Measurements from ENCODE around the gene ZNF784. TPM values are rescaled to one million over a fixed set of nuclear protein-coding genes. Genes with fewer than 3 reads are reported as not detected.

ZNF784 gene
- polyA plus RNA-seq, 1 experiment, result 1.9 TPM

DNA sequence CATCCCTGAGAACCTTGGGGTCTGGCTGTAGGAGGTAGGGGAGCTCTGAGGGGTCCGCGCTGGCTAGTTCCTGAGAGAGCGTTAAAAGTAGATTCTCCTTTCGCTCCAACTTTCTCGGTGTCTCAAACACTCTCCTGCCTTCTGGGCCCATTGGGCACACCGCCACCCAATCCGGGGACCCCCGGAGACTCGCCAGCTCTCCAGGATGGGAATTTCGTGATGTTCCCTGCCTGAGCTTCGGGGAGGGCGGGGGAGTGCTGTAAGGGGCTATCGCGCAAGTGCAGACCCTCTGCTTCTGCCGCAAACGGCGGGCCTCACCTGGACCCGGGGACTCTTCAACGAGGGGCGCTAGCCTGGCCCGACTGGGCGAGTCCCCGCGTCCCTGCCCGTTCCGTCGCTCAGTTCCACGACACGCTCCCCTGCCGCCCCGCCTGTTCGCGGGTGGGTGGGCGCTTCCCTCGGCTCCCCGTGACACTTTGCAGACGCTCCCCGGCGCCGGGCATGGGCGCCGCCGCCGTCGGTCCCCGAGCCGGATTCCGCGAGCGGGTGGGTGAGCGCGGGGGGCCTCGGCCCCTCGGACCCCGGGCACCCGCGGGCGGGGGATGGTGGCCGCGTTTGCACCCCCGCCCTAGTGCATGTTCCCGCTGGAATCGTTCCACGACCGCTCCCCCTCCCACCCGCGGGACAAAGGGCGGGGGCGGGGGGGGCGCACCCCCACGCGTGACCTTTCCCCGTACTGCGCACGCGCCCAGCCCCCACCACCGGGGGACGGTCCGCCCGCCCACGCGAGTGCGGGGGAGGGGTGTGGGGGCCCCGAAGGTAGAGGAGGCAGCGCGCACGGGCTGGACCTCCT lies 23.6 kb upstream of the ZNF784 start, which contains the start of gene CCDC106:
Gene CCDC106, plus strand, starts transcription at position 481 of the 853 bp plus-strand sequence. CDS start 835 bp downstream, outside the sequence.
- CTCF ChIA-PET, result interaction anchor here (1.0 to 1.5 kb wide), 3 partner anchors 9 to 17 kb away, joined by 4 to 8 read pairs (median 6); no protein-coding TSS in a partner anchor
- H3K27me3 ChIP-seq (ENCODE audit: control insufficient read depth, insufficient read depth, low read length), result no peaks in the 10 kb centered on the region
- peak within 1 kb of the TSS; percentile 31 for H3K27ac ChIP-seq (ENCODE audit: low read depth, low read length)
- no peak for DNase-seq (ENCODE audit: low read depth, low spot score)
- H3K4me3 ChIP-seq (ENCODE audit: low read depth, low read length), result peak within 1 kb of the TSS; percentile 79
- H3K9me3 ChIP-seq (ENCODE audit: control insufficient read depth, insufficient read depth, low read length), result no peaks in the 10 kb centered on the region; the same call in 1 of the 2 replicates
- TF ChIP-seq CTCF (IDR thresholded peaks at IDR 0.05; ENCODE audit: low read depth, low read length), result no peak
- POLR2A ChIA-PET, result interaction anchor here (0.8 to 1.0 kb wide), 2 partner anchors 12 to 13 kb away, joined by 3 read pairs; no protein-coding TSS in a partner anchor

GRCh38 chr19:55646889-55647731 lies 22.7 kb upstream of the ZNF784 start:
- H3K27ac ChIP-seq (ENCODE audit: low read depth, low read length), result peak overlapping the region; percentile 2
- no peaks in the 10 kb centered on the region; the same call in 1 of the 2 replicates for H3K9me3 ChIP-seq (ENCODE audit: control insufficient read depth, insufficient read depth, low read length)
- ChIA-PET CTCF (interaction anchor here (1.0 to 2.1 kb wide), 4 partner anchors 8 to 179 kb away, joined by 4 to 8 read pairs (median 6); no protein-coding TSS in a partner anchor), POLR2A (interaction anchor here (0.8 to 1.0 kb wide), 2 partner anchors 11 to 12 kb away, joined by 3 read pairs; no protein-coding TSS in a partner anchor)
- TF ChIP-seq CTCF (IDR thresholded peaks at IDR 0.05; ENCODE audit: low read depth, low read length), result no peak
- H3K4me3 ChIP-seq (ENCODE audit: low read depth, low read length), result peak overlapping the region; percentile 79
- no peaks in the 10 kb centered on the region for H3K27me3 ChIP-seq (ENCODE audit: control insufficient read depth, insufficient read depth, low read length)
- no peak for DNase-seq (ENCODE audit: low read depth, low spot score)

GRCh38 chr19:55645512-55645881 lies 21.1 kb upstream of the ZNF784 start:
- Histone ChIP-seq H3K27me3 (ENCODE audit: control insufficient read depth, insufficient read depth, low read length) (no peaks in the 10 kb centered on the region), H3K27ac (ENCODE audit: low read depth, low read length) (no peak overlapping the region), H3K9me3 (ENCODE audit: control insufficient read depth, insufficient read depth, low read length) (no peaks in the 10 kb centered on the region; the same call in 1 of the 2 replicates), H3K4me3 (ENCODE audit: low read depth, low read length) (no peak overlapping the region)
- TF ChIP-seq CTCF (IDR thresholded peaks at IDR 0.05; ENCODE audit: low read depth, low read length), result no peak
- POLR2A ChIA-PET, result interaction anchor here (0.7 to 1.7 kb wide), 2 partner anchors 13 to 104 kb away, joined by 3 read pairs; no protein-coding TSS in a partner anchor
- DNase-seq (ENCODE audit: low read depth, low spot score), result no peak
- CTCF ChIA-PET, result interaction anchor here (0.7 to 2.1 kb wide), 4 partner anchors 9 to 178 kb away, joined by 3 to 6 read pairs (median 4); no protein-coding TSS in a partner anchor

DNA sequence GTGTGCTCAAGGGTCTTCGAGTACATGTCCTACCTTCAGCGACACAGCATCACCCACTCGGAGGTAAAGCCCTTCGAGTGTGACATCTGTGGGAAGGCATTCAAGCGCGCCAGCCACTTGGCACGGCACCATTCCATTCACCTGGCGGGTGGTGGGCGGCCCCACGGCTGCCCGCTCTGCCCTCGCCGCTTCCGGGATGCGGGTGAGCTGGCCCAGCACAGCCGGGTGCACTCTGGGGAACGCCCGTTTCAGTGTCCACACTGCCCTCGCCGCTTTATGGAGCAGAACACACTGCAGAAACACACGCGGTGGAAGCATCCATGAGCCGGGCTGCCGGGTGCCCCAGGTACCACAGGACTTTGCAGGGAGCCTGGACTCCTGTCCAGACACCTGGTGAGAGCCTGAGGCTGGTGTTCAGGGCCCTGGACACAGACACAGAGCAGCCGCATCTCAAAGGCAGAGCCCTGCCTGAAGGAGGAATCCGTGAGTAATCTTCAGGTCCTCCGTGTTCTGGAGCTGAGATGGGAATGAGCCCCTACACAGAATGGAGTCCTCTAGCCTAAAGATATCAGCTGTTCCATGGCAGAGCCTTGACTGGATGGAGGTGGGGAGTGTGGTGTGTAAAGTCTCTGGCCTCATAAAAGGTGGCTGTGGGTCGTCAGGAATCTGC lies 20.6 kb upstream of the ZNF784 start:
- DNase-seq (ENCODE audit: low read depth, low spot score), result no peak
- Histone ChIP-seq H3K27me3 (ENCODE audit: control insufficient read depth, insufficient read depth, low read length) (no peaks in the 10 kb centered on the region), H3K27ac (ENCODE audit: low read depth, low read length) (no peak overlapping the region), H3K4me3 (ENCODE audit: low read depth, low read length) (peak overlapping the region; percentile 84), H3K9me3 (ENCODE audit: control insufficient read depth, insufficient read depth, low read length) (no peaks in the 10 kb centered on the region; the same call in 1 of the 2 replicates)
- POLR2A ChIA-PET, result interaction anchor here (0.7 to 1.7 kb wide), 2 partner anchors 12 to 103 kb away, joined by 3 read pairs; no protein-coding TSS in a partner anchor
- CTCF ChIA-PET, result interaction anchor here (0.6 to 2.1 kb wide), 5 partner anchors 8 to 177 kb away, joined by 3 to 7 read pairs (median 4); no protein-coding TSS in a partner anchor
- no peak for TF ChIP-seq CTCF (IDR thresholded peaks at IDR 0.05; ENCODE audit: low read depth, low read length)

All from AG04450 (cell line).